ENCODE measurements around the gene PDE4D.

DNA sequence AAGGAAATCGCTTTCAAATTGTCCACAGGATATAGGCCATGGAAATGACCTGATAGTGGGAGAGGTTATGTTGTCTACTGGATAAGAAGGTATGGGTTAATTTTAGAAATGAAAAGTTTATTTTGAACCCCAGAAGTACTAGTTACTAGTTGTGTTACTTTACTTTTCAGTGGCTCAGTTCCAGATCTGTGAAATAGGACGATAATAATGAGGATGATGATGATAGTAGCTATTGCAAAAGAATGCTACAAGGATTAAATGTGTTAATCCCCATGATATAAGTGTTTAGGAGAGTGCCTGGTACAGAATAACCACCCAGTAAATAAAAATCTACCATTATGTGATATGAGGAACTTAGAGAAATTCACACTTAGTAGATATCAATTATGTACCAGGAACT, 120.8 kb downstream of the PDE4D start:
- TF ChIP-seq POLR2A (IDR thresholded peaks at IDR 0.05; ENCODE audit: low read depth, low read length), result no peak
- TF ChIP-seq, protein P1, sequence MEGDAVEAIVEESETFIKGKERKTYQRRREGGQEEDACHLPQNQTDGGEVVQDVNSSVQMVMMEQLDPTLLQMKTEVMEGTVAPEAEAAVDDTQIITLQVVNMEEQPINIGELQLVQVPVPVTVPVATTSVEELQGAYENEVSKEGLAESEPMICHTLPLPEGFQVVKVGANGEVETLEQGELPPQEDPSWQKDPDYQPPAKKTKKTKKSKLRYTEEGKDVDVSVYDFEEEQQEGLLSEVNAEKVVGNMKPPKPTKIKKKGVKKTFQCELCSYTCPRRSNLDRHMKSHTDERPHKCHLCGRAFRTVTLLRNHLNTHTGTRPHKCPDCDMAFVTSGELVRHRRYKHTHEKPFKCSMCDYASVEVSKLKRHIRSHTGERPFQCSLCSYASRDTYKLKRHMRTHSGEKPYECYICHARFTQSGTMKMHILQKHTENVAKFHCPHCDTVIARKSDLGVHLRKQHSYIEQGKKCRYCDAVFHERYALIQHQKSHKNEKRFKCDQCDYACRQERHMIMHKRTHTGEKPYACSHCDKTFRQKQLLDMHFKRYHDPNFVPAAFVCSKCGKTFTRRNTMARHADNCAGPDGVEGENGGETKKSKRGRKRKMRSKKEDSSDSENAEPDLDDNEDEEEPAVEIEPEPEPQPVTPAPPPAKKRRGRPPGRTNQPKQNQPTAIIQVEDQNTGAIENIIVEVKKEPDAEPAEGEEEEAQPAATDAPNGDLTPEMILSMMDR (conservative IDR thresholded peaks at IDR 0.05; ENCODE audit: low read depth, low read length), result no peak
- TF ChIP-seq, protein P2, sequence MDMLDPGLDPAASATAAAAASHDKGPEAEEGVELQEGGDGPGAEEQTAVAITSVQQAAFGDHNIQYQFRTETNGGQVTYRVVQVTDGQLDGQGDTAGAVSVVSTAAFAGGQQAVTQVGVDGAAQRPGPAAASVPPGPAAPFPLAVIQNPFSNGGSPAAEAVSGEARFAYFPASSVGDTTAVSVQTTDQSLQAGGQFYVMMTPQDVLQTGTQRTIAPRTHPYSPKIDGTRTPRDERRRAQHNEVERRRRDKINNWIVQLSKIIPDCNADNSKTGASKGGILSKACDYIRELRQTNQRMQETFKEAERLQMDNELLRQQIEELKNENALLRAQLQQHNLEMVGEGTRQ (IDR thresholded peaks at IDR 0.05; ENCODE audit: low read depth, low read length), result no peak

Measured in IMR-90 (cell line).